NCI-H2196 treated with DMSO at 0.1 percent for 48 hours (cell line): ENCODE data around the gene SLC27A4.
"Not testable (repeated sequence)": the region's sequence is repeated elsewhere in the genome, so short reads cannot be mapped to it uniquely, and the experiment has no call there.

Experiments
- DNase-seq: peaks from one replicate; lab custom pipeline; 2025; ENCODE audit not compliant: unreplicated experiment; lab: John Stamatoyannopoulos, UW

SLC27A4 gene

DNA sequence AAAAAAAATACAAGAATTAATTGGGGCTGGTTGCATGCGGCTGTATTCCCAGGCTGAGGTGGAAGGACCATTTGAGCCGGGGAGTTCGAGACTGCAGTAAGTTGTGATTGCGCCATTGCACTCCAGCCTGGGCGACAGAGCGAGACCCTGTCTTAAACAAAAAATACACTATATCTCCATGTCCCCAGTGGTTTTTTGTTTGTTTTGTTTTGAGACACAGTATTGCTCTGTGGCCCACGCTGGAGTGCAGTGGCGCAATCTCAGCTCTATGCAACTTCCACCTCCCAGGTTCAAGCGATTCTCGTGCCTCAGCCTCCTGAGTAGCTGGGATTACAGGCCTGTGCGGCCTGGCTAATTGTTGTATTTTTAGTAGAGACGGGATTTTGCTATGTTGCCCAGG, 16.5 kb upstream of the SLC27A4 start:
- DNase-seq = no peak

DNA sequence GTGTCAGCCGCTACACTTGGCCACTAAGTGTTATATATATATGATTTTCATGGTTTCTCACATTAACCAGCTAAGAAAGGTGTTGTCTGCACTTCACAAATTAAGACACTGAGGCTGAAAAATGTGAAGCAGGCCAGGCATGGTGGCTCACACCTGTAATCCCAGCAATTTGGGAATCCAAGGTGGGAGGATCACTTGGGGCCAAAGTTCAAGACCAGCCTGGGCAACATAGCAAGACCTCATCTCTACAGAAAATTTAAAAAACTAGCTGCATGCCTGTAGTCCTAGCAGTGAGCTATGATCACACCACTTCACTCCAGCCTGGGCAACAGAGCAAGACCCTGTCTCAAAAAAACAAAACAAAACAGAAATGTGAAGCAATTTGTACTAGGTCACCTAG, 15.9 kb upstream of the SLC27A4 start:
- no peak for DNase-seq

DNA sequence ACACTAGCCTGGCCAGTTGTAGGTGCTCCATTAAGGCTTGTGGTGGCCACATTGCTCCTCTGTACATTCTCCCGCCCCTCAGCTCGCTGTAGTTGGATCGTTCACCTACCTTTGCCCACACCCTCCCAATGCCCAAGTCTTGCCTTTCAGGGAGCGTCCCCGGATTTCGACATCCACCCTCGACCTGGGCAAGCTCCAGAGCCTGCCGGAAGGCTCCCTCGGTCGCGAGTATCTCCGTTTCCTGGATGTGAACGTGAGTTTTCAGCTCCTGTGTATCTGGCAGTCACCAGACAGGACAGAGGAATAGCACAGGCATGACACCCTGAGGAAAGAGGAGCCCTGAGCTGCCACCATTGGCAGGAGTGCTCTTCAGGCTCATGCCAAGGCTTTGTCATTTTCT, 14.7 kb upstream of the SLC27A4 start:
- DNase-seq = no peak

DNA sequence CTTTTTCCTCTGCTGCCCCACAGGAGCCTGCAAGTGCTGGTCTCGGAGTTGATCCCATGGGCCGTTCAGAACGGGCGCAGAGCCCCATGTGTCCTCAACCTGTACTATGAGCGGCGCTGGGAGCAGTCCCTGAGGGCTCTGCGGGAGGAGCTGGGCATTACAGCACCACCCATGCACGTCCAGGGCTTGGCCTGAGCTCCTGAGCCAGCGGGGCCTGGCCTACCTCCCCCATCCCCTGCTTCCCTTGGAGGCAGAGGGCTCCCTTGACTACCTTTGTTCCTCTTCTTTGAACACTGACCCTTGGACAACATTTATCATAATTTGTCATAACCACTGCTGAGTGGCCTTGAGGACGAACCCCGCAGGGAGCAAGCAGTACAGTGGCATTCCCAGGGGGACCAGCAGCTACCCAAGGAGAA, 6.9 kb upstream of the SLC27A4 start:
- DNase-seq = no peak

DNA sequence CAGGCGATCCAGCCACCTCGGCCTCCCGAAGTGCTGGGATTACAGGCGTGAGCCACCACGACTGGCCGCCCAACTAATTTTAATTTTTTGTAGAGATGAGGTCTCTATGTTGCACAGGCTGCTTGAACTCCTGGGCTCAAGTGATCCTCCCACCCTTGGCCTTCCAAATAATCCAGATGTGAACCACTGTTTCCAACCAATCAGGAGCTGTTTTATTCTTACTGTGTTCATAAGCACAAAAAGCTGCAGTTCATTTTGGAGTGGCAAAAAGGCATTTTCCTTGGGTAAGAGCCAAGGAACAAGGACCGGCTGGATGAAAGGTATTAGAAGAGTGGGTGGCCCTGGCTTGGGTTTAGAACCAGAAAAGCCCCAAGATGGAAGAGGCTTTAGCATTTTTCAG, 5.2 kb upstream of the SLC27A4 start:
- no peak for DNase-seq

DNA sequence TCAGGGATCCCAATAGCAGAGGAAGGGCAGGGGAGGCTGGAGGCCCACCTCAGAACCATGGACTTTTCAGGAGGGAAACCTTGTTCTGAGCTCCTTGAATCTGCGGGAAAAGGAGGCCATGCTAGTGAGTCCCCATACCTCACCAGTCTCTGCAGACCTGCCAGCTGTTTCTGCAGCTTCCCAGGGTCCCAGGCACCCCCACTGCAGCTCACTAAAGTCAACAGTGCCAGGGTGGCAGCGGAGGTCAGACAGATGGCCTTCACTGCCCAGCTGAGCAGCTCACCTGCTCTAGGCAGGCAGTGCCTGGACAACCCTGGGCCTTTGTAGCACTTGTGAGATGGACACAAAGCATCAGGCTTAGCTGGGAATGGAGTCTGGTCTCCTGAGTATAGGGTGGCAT, 4.4 kb upstream of the SLC27A4 start:
- no peak for DNase-seq

DNA sequence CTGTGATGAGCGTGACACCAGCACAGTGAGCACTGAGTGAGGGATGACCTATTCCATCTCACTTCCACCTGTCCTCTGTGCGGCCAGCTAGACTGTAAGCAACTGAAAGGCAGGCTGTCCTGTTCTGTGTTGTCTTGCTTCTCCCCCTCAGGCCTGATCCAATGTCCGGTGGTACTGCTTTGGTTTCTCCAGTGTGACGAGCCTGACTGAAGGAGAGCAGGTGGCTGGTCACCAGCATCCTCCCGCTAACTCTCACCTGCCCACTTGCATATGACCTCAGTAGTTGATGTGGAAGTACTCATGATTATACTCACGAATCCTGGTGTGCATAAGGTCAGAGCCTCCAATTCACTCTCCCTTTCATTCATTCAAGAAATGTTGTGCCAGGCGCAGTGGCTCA, 2.4 kb upstream of the SLC27A4 start:
- no peak for DNase-seq

DNA sequence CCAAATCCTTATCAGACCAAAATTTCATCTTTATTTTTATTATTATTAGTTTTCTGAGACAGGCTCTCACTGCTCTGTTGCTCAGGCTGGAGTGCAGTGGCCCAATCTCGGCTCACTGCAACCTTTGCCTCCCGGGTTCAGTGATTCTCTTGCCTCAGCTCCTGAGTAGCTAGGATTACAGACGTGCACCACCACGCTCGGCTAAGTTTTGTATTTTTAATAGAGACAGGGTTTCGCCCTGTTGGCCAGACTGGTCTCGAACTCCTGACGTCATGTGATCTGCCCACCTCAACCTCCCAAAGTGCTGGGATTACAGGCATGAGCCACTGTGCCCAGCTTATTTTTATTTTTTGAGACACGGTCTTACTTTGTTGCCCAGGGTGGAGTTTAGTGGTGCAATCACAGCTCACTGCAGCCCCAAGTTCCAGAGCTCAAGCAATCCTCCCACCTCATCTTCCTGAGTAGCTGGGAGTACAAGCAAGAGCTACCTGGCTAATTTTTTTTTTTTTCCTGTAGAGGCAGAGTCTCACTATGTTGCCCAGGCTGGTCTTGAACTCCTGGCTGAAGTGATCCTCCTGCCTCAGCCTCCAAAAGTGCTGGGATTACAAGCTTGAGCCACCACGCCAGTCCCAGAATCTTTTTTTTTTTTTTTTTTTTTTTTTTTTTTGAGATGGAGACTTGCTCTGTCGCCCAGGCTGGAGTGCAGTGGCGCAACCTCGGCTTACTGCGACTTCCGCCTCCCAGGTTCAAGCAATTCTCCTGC, 1.3 kb upstream of the SLC27A4 start:
- DNase-seq = not testable (repeated sequence)

DNA sequence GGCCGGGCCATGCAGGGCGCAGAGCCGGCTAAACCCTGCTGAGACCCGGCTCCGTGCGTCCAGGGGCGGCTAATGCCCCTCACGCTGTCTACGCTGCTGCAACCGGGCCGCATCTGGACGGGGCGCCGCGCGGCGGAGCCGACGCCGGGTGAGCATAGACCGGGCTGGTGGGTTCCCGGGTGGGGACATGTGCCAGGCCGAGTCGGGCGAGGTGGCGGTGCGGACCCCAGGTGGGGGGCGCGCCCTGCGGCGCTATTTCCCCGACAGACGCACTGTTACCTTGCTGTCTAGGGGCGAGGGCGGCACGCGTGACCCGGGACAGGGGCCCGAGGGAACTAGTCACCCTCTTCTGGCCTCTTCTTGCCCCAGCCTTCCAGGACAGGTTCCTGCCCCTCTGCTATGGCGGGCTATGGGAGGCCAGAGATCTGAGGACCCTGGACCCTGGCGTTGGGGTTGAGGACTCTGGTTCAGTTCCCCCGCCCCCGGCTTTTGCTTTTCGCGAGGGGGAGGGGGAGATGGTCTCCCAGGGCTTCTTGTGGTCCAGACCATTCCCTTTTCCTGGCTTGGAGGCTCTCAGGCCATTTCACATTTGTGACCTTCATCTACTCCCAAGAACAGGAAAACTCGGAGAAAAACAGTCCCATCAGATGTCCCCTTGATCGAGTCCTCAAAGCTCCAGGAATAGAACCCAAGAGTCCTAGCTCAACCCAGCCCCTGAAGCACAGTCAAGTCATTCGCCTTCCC, 536 bp downstream of the SLC27A4 start:
- no peak for DNase-seq

DNA sequence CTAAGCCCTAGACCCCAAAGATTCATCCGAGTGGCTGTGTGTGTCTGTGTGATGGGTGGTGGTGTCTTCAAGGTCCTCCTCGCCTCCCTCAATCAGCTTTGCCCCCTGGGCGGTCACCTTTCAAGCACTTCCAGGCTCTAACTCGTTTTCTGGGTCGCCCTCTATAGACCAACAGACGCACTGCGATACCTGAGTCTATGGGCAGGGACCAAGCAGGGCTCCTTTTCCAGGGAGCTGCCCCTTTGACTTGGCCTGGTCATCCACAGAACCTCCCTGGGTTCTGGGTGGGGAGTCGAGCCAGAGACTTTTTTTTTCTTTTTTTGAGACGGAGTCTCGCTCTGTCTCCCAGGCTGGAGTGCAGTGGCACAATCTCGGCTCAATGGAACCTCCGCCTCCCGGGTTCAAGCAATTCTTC, 1.1 kb downstream of the SLC27A4 start:
- DNase-seq = peak; percentile 65

DNA sequence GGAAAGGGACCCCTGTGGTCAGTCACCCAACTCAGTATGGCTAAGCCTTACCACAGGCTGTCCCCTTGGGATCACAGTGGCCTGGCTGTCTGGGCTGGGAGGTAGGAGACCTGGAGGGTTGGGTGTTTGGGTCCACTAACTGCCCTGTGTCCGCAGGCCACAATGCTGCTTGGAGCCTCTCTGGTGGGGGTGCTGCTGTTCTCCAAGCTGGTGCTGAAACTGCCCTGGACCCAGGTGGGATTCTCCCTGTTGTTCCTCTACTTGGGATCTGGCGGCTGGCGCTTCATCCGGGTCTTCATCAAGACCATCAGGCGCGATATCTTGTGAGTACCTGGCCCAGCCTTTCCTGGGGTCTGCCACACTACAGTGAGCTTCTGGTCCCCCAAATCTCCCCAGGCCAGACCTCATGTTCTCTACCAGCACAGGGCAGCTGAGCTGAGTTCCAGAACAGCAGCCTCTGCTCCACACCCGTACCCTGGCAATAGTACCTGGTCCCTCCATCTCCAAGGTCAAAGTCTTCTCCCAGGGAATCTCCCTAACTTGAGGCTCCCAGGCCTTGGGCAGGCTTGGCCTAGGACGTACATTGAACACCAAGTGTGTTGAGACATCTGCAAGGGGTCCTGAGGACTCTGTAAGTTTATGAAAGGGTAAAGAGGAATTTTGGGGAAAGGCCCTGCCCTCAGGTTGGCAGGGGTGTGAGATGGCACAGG, 2.8 kb downstream of the SLC27A4 start:
- no peak for DNase-seq

DNA sequence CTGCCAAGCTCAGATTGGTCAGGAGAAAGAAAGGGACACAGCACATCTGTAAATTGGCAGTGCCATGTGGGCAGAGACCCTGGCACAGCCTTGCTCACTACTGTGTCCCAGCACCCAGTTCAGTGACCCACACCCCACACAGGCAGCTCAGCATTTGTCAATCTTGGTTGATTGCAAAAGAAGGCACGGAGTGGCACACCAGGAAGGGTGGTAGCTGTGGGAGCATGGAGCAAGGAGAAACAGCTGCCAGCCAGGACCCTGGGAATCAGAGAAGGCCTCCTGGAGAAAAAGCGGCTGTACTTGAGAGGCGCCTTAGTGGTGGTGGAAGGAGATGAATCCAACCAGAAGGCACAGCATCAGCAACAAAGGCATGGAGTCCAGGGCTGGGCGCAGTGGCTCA, 3.5 kb downstream of the SLC27A4 start:
- no peak for DNase-seq

DNA sequence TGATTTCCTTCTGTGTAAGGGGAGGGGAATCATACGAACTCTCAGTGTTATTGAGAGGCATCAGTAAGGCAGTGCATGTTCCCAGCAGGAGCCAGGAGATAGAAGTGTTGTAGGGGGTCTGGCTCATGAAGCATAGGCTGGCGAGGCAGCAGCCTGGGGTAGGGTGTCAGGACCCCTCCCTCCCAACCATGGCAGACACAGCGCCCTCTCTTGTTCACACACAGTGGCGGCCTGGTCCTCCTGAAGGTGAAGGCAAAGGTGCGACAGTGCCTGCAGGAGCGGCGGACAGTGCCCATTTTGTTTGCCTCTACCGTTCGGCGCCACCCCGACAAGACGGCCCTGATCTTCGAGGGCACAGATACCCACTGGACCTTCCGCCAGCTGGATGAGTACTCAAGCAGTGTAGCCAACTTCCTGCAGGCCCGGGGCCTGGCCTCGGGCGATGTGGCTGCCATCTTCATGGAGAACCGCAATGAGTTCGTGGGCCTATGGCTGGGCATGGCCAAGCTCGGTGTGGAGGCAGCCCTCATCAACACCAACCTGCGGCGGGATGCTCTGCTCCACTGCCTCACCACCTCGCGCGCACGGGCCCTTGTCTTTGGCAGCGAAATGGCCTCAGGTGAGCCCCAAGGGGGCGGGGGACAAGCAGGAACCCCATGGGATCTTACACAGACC, 4.7 kb downstream of the SLC27A4 start:
- no peak for DNase-seq

DNA sequence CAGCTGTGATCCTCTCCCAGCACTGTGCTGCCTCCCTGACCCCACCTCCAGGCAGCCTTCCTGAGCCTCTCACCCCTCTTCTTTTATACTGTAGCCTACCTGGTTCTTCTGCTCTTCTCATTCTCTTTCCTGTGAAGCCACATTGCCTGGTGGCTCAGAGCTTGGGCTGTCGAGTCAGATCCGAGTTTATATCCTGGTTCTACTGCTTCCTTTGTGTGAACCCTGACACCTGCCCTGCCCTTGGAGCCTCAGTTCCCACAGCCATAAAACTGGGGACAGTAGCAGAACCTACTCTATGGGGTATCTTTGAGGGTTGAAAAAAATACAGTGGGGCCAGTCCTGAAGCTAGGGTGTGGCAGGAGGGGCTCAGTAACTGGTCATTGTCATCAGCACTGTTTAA, 8.8 kb downstream of the SLC27A4 start:
- DNase-seq = no peak

DNA sequence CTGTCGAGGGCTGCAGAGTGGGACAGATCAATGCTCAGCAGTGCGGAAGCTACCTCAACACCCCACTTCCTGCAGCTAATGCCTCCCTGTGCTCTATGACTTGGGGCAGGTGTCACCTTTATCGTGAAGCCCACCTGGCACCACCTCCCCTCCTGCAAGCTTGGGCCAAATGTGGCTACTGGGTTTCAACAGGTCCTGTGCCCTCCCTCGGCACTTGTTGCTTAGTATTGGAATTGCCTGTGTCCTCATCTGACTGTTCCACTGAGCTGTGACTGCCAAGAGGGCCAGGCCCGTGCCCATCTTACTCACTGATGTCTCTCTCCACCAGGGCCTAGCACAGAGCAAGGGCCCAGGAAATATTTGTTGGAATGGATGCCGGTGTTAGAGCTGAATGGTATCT, 9.4 kb downstream of the SLC27A4 start:
- no peak for DNase-seq

DNA sequence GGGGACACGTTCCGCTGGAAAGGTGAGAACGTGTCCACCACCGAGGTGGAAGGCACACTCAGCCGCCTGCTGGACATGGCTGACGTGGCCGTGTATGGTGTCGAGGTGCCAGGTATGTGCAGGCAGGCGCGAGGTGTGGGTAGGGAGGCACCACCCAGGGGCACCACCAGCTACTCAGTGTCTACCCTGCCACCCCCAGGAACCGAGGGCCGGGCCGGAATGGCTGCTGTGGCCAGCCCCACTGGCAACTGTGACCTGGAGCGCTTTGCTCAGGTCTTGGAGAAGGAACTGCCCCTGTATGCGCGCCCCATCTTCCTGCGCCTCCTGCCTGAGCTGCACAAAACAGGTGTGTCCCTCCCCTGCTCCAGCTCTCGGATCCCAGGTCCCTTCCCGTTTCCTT, 15.1 kb downstream of the SLC27A4 start:
- DNase-seq = no peak

DNA sequence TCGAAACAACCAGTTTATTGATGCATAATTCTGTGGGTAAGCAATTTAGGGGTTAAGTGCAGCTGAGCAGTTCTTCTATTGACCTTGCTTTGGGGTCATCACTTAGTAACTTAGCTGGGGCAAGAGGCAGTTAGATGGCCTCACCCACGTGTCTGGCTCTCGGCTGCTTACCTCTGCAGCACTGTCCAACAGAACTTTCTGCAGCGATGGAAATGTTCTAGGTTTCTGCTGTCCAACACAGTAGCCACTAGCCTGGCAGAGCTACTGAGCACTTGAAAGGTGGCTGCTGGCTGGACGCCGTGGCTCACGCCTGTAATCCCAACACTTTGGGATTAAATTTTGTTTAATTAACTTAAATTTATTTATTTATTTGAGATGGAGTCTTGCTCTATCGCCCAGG, 17.8 kb downstream of the SLC27A4 start:
- DNase-seq = no peak

DNA sequence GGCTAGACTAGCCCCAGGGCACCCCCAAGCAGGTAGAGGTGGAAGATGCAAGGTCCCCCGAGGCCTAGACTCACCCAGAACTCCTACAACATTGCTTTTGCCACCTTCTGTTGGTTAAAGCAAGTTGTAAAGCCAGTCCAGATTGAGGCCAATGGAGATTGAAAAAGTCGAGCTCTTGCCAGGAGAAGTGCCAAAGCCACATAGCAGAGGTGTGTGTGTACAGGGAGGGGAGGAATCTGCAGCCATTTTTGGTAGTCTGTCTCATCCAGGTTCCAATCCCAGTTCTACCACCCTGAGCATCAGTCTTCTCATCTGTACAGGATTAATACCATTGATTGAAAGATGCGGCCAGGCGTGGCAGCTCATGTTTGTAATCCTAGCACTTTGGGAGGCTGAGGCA, 18.5 kb downstream of the SLC27A4 start:
- no peak for DNase-seq

DNA sequence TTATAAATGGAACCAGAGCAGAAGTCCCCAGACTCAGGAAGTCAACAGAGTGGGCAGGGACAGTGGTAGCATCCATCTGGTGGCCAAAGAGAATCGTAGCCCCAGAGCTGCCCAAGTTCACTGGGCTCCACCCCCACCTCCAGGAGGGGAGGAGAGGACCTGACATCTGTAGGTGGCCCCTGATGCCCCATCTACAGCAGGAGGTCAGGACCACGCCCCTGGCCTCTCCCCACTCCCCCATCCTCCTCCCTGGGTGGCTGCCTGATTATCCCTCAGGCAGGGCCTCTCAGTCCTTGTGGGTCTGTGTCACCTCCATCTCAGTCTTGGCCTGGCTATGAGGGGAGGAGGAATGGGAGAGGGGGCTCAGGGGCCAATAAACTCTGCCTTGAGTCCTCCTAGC, 20.5 kb downstream of the SLC27A4 start:
- no peak for DNase-seq

DNA sequence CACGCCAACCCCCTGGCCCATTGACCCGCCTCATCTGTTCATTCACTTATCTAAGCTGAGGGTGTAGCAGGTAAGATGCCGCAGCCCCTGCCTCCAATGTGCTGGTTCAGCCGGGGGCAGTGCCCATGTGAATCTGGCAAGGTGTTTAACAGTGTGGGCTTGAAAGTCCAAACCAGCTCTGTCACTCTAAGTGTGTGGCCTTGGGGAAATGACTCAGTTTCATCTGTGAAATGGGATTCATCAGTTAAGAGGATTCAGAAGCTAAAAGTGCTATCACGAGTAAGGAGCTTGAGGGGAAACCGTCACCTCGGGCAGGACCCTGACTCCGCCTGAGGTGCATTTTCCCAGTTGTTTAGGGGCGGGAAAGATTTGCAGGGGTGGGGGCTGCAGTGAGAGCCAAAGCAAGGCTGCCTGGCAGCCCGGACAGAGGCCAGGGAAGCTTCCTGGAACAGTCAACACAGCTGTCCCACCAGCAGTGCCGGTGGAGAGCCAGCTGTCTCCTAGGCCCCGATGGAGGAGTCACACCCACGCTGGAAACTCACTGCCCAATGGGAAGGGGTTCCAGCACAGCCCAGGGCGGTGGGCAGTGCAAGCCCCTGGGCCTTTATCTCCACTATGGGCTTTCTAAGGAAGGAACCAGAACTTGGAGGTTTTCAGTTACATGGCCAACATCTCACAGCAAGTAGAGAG, 21.1 kb downstream of the SLC27A4 start:
- DNase-seq = peak; percentile 51
